HG02571 (cell line): ENCODE results near the gene ITPR1.

Experiments used
- ATAC-seq: cut with Tn5 transposase; IDR thresholded peaks from one replicate; pipeline ENCODE4 v1.9.1; 2021; ENCODE audit warnings: mild to moderate bottlenecking, moderate library complexity; ENCODE audit not compliant: unreplicated experiment

The ITPR1 gene

GRCh38 chr3:4820296-4821121 lies 327.4 kb downstream of the ITPR1 start:
- ATAC-seq, result no peak

GRCh38 chr3:4821338-4821737 lies 328.2 kb downstream of the ITPR1 start:
- ATAC-seq, result no peak

GRCh38 chr3:4821975-4822374 lies 328.8 kb downstream of the ITPR1 start:
- ATAC-seq, result no peak

- ATAC-seq, result no peak
Observed at GRCh38 chr3:4822568-4822967, 329.4 kb downstream of the ITPR1 start.

GRCh38 chr3:4823385-4823784 lies 330.2 kb downstream of the ITPR1 start:
- no peak for ATAC-seq

- no peak for ATAC-seq
Observed at GRCh38 chr3:4823986-4824925, 331.1 kb downstream of the ITPR1 start.

- ATAC-seq, result no peak
Observed at GRCh38 chr3:4824926-4825325, 331.8 kb downstream of the ITPR1 start.

- ATAC-seq, result no peak
Observed at GRCh38 chr3:4825436-4826236, 332.5 kb downstream of the ITPR1 start.

- no peak for ATAC-seq
Observed at GRCh38 chr3:4826237-4827100, 333.3 kb downstream of the ITPR1 start.

- no peak for ATAC-seq
Observed at GRCh38 chr3:4827767-4828166, 334.6 kb downstream of the ITPR1 start.

- no peak for ATAC-seq
Observed at GRCh38 chr3:4828279-4829030, 335.3 kb downstream of the ITPR1 start.

- no peak for ATAC-seq
Observed at GRCh38 chr3:4829031-4829394, 335.9 kb downstream of the ITPR1 start.

- no peak for ATAC-seq
Observed at GRCh38 chr3:4830586-4830914, 337.4 kb downstream of the ITPR1 start.

- ATAC-seq, result no peak
Observed at GRCh38 chr3:4831580-4831950, 338.4 kb downstream of the ITPR1 start.

GRCh38 chr3:4833471-4833870 lies 340.3 kb downstream of the ITPR1 start:
- no peak for ATAC-seq

- peak; percentile 59 for ATAC-seq
Observed at GRCh38 chr3:4834403-4834866, 341.3 kb downstream of the ITPR1 start.

- ATAC-seq, result no peak
Observed at GRCh38 chr3:4835616-4836043, 342.5 kb downstream of the ITPR1 start.

GRCh38 chr3:4836516-4836915 lies 343.4 kb downstream of the ITPR1 start:
- ATAC-seq, result no peak

- ATAC-seq, result no peak
Observed at GRCh38 chr3:4837374-4837930, 344.3 kb downstream of the ITPR1 start.
